ENCODE results near the gene IQGAP1. TPM values are rescaled to one million over a fixed set of nuclear protein-coding genes. Genes with fewer than 3 reads are reported as not detected.
A peak's percentile ranks its signal among the peaks of the same experiment; 100 is the strongest.
"Not testable (repeated sequence)": the region's sequence is repeated elsewhere in the genome, so short reads cannot be mapped to it uniquely, and the experiment has no call there.

IQGAP1 gene
- total RNA-seq, 1 donor from 2014 or later: 157 TPM

DNA sequence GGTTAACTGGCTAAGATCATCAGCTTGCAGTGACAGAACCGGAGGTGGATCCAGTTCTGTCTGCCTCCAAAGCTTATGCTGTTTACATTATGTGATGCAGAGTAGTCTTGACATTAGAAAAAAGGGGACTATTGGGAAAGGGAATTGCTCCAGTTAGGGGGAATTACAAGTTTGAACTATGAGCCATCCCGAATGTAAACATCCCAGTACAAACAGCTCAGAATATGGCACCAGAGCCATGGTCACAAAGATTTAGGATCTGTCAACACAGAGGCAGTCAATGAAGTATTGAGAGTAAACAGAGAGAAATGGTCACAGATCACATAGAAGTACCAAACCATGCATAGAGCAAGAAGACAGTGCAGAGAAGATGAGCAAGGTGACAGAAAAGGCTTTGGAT, 101.9 kb downstream of the IQGAP1 start:
- ATAC-seq: no peak

DNA sequence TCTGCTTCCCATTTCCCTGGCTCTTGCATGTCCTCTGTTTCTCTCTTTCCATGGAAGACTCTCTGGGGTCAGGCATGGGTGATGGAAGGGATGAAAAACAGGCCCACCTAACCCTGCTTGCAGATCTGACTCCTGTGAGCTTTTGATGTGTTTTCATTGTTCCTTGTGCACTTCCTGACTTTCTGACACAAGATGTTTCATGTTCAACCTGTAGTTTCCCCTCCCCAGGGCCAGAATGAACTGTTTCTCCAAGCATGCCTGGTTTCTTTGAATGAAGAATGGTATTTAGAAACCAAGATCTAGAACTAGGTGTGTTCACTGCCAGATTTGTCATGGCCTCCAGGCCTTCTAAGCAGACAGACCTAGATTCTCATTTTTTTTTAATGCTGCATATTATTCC, 105.6 kb downstream of the IQGAP1 start:
- ATAC-seq: no peak

- no peak for ATAC-seq
Observed at GRCh38 chr15:90495067-90495466, 107.0 kb downstream of the IQGAP1 start.

GRCh38 chr15:90496791-90497190, 108.7 kb downstream of the IQGAP1 start:
- no peak for ATAC-seq

- no peak for ATAC-seq
Observed at GRCh38 chr15:90497376-90497775, 109.3 kb downstream of the IQGAP1 start.

DNA sequence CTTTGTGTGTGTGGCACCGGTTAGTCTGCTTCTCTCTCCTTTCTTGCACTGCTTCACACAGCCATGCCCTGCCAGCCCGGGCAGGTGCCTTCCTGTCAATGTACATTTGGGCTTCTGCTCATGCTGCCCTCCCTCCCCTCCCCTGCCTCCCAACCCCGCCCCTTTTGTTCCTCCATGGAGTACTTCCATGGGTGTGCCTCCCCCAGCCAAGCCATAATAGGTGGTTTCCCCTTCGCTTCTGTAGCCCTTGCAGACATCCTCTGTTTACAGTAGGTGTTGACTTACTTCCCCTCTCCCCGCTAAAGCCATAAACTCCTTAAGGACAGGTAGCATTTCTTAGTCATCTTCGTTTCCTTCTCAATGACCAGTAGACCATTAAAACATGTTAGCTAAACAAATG, 109.9 kb downstream of the IQGAP1 start:
- ATAC-seq: peak; percentile 91

DNA sequence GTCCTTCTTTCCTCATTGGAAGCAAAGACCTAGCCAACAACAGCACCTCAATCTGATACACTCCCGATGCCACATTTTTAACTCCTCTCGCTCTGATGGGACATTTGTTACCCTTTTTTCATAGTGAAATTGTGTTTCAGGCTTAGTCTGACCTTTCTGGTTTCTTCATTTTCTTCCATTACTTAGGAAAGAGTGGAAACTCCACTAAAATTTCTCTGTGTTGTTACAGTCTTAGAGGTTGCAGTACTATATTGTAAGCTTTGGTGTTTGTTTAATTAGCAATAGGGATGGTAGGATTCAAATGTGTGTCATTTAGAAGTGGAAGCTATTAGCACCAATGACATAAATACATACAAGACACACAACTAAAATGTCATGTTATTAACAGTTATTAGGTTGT, 112.1 kb downstream of the IQGAP1 start:
- no peak for ATAC-seq

GRCh38 chr15:90501898-90502297, 113.9 kb downstream of the IQGAP1 start:
- ATAC-seq: no peak

DNA sequence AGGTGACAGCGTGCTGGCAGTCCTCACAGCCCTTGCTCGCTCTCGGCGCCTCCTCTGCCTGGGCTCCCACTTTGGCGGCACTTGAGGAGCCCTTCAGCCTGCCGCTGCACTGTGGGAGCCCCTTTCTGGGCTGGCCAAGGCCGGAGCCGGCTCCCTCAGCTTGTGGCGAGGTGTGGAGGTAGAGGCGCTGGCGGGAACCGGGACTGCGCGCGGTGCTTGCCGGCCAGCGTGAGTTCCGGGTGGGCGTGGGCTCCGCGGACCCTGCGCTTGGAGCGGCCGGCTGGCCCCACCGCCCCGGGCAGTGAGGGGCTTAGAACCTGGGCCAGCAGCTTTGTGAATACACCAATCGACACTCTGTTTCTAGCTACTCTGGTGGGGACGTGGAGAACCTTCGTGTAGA, 122.7 kb downstream of the IQGAP1 start:
- ATAC-seq: not testable (repeated sequence)

DNA sequence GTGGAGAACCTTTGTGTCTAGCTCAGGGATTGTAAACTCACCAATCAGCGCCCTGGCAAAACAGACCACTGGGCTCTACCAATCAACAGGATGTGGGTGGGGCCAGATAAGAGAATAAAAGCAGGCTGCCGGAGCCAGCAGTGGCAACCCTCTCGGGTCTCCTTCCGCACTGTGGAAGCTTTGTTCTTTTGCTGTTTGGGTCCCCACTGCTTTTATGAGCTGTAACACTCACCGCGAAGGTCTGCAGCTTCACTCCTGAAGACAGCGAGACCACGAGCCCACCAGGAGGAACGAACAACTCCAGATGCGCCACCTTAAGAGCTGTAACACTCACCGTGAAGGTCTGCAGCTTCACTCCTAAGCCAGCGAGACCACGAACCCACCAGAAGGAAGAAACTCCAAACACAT, 123.2 kb downstream of the IQGAP1 start:
- not testable (repeated sequence) for ATAC-seq

GRCh38 chr15:90512276-90512675, 124.2 kb downstream of the IQGAP1 start:
- ATAC-seq: no peak

DNA sequence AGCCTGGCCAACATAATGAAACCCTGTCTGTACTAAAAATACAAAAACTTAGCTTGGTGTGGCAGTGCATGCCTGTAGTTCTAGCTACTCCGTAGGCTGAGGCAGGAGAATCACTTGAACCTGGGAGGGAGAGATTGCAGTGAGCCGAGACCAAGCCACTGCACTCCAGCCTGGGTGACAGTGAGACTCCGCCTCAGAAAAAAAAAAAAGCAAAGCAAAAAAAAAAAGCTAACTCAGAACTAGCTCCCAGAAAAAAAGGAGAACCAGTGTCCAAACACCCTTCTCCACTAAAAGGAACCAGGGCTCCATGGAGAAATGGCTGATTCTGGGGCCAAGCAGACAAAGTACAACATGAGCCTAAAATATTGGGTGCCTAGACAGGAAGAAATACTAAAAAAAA, 124.9 kb downstream of the IQGAP1 start:
- ATAC-seq: no peak

DNA sequence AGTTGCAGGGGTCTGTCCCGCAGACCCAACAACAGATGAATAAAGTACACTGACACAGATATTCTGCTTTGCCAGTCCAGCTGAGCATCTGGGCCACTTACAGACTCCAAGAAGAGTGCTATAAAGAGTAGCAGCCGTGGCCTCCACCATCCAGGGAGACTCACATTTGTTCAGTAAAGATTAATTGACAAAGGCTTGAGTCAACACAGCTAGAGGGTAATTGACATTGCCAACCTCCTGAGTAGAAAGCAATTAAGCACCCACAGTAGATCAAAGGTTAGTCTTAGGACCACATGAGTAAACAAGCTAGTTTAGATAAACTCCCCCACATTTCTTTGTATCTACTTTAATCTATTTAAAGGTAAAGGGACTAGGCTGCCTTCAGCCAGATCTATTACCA, 125.4 kb downstream of the IQGAP1 start:
- no peak for ATAC-seq

GRCh38 chr15:90513893-90514292, 125.9 kb downstream of the IQGAP1 start:
- not testable (repeated sequence) for ATAC-seq

DNA sequence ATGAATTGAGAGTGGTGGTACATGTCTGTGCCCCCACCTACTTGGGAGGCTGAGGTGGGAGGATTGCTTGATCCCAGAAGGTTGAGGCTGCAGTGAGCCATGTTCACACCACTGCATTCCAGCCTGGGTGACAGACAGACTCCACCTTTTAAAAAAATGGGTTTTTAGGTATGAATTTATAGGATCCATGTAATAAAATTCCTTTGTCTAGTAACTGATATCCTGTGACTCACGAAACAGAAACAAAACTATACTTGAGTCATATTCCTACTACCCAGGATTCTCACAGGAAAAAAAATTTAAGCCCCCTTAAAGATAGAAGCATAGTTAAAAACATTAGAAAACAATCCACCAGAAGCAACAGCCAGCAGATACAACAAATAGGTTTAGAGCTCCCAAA, 131.6 kb downstream of the IQGAP1 start:
- ATAC-seq: no peak

- no peak for ATAC-seq
Observed at GRCh38 chr15:90520365-90520764, 132.3 kb downstream of the IQGAP1 start.

GRCh38 chr15:90523373-90523772, 135.3 kb downstream of the IQGAP1 start:
- ATAC-seq: no peak

DNA sequence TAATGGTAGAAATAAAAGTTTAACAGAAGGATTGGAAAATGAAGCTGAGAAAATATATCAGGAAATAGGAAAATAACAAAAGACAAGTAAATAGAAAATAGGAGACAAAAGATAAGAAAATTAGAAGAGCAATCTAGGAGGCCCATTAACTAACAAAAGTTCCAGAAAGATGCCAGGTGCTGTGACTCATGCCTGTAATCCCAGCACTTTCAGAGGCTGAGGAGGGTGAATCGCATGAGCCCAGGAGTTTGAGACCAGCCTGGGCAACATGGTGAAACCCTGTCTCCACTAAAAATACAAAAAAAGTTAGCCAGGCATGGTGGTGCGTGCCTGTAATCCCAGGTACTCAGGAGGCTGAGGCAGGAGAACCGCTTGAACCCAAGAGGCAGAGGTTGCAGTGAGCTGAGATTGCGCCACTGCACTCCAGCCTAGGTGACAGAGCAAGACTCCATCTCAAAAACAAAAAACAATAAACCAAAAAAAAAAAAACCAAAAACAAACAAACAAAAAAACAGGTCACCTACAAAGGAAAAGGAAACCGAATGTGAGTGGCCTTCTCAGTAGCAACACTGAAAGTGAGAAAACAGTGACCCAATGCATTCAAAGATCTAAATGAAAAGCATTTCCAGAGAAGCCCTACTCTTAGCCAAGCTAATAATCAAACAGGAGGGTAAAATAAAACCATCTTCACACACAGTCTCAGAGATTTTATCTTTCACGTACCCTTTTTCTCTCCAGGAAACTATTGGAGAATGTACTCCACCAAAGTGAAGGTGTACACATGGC, 136.2 kb downstream of the IQGAP1 start:
- ATAC-seq: not testable (repeated sequence)

DNA sequence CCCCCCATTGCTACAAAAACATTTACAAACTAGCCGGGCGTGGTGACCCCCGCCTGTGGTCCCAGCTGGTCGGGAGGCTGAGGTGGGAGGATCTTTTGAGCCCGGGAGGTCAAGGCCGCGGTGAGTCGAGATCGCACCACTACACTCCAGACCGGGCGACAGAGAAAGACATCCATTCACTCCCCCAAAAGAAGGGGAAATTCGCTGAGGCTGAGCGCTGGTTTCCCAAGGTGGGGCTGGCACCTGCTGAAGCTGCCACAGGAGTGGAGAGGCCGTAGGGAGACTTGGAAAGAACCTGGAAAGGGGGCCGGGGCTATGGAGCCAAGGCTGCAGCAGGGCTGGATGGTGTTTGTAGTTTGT, 140.9 kb downstream of the IQGAP1 start:
- no peak for ATAC-seq

DNA sequence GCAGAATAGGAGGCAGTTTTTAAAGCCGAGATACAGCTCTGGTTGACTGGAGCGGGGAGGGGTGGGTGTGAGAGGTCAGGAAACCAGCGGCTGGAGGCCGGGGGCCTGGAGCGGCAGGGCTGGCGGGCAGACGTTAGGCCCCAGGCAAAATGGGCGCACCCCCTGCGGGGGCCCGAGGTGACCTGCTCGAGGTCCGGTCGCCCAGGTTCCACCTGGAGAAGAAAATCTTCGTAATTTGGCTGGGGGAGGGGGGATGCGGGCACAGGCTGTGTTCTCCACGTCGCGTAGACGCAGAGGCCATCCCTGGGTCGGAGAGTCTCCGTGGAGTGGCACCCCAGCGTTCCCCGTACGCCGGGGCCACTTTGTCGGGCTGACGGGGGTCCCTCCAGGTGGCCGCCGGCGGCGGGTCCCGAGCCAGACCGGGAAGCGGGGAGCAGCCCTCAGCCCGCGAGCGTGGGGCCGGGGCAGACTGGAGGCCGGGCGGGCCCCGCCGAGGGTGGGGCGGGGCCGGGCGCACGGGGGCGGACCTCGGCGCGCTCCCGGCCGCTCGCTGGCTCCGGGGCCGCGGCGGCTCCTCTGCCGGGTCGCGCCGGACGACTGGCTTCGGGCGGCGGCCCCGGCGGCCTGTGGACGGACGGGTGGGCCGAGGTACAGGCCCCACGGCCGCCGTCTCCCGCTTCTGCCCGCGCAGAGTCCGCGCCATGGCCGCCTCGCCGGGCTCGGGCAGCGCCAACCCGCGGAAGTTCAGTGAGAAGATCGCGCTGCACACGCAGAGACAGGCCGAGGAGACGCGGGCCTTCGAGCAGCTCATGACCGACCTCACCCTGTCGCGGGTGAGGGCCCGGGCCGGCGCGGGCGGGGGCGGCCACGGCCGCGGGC, 141.6 kb downstream of the IQGAP1 start, which contains the start of gene CRTC3:
CRTC3 (plus strand) TSS at position 553 of the 879 bp plus-strand sequence; CDS start at position 702, 149 bp downstream.
- peak; percentile 85 for ATAC-seq

DNA sequence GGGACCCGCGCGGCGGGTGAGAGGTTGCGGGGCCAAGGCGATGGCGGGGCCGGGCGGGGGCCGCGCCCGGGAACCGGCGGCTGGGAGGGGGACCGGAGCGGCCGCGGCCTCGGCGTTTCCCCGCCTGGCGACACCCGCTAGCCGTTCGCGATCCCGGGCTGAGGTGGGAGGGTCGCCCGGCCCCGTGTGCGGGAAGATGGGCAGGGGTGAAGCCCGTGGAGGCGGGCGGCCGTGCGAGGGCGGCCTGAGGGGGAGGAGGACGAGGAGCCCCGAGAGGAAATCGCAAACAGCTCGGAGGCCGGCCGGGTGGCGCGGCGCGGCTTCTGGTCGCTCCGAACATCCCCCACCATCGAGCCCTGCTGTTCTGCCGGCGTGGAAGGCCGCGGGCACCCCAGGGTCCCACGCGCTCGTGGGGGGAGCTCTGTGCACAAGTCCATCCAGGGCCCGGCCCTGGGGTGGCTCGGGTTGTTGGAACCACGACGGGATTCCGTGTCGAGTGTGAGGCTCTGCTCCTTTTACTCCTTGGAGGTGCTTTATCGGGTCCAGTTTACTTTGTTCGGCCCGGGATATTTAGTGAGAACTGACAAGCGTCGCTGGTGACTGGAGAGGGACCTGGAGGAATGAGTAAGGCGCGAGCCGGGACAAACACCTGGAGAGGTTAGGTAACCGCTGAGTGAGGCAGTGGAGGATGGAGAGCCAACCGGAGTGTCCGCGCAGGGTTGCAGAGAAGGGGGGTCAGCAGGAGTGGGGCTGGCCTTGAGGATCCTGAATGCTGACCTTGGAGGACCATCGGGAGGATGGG, 142.4 kb downstream of the IQGAP1 start:
- peak; percentile 46 for ATAC-seq

- no peak for ATAC-seq
Observed at GRCh38 chr15:90531147-90531546, 143.1 kb downstream of the IQGAP1 start.

GRCh38 chr15:90535254-90535653, 147.2 kb downstream of the IQGAP1 start:
- no peak for ATAC-seq

Measured in esophagus mucosa (tissue), 1 donor.